Spleen (tissue), 13 donors: ENCODE measurements around the gene MORF4L1. TPM values are rescaled to one million over a fixed set of nuclear protein-coding genes. Genes with fewer than 3 reads are reported as not detected.

ENCODE experiments used
- DNase-seq: peaks from one replicate; pipeline ENCODE4 v3.0.0-alpha.2; 2020
- H3K27ac ChIP-seq, 8 donors: fragments of 200-600 bp; sonication (generic) in 7 of 8; 1 replicate in 4 of 8; 2 replicates in 4 of 8; pipeline versions ENCODE4 v1.5.0 to v1.8.0; 2016 to 2021; ENCODE audit warnings: inconsistent platforms in 4 of 8, mild to moderate bottlenecking in 4 of 8, moderate library complexity in 1 of 8
- H3K27me3 ChIP-seq, 7 donors: fragments of 200-600 bp; sonication (generic) in 6 of 7; replicated peaks in 1 of 7; 1 replicate in 4 of 7; 2 replicates in 3 of 7; pipeline versions ENCODE4 v1.5.0 to v1.8.0; 2016 to 2021; ENCODE audit warnings: inconsistent platforms in 3 of 7, mild to moderate bottlenecking in 1 of 7
- H3K36me3 ChIP-seq, 6 donors: fragments of 200-600 bp; sonication (generic) in 5 of 6; 1 replicate in 4 of 6; 2 replicates in 2 of 6; pipeline versions ENCODE4 v1.5.0 to v1.8.0; 2016 to 2021; ENCODE audit warnings: inconsistent platforms in 2 of 6
- H3K4me1 ChIP-seq, 6 donors: fragments of 200-600 bp; sonication (generic) in 5 of 6; 1 replicate in 3 of 6; 2 replicates in 3 of 6; pipeline versions ENCODE4 v1.5.0 to v1.8.0; 2016 to 2021; ENCODE audit warnings: inconsistent platforms in 3 of 6
- H3K4me3 ChIP-seq, 8 donors: fragments of 200-600 bp; sonication (generic) in 7 of 8; 1 replicate in 4 of 8; 2 replicates in 4 of 8; pipeline versions ENCODE4 v1.5.0 to v1.8.0; 2016 to 2021; ENCODE audit warnings: inconsistent platforms in 4 of 8, mild to moderate bottlenecking in 4 of 8, moderate library complexity in 2 of 8
- H3K9me3 ChIP-seq, 8 donors: fragments of 200-600 bp; sonication (generic) in 7 of 8; 1 replicate in 4 of 8; 2 replicates in 4 of 8; pipeline versions ENCODE4 v1.5.0 to v1.8.0; 2016 to 2021; ENCODE audit warnings: inconsistent platforms in 4 of 8
- POLR2A ChIP-seq, 3 donors: fragments of 450-650 bp; IDR thresholded peaks; one replicate each; pipeline ENCODE4 v1.5.1; 2017; ENCODE audit warnings: antibody characterized with exemption in 3 of 3, mild to moderate bottlenecking in 1 of 3
- POLR2AphosphoS5 ChIP-seq, 3 donors: sonication (generic); formaldehyde crosslinking; IDR thresholded peaks; one replicate each; pipeline ENCODE4 v1.5.1; 2017; ENCODE audit warnings: antibody characterized with exemption in 3 of 3
- WGBS, 5 donors: extraction: QIAGEN DNeasy Blood & Tissue Kit in 3 of 5; methylation state at CpG; one replicate each; pipeline versions ENCODE4 v1.1.5 to v1.1.7; 2013 to 2018; 5-methylcytosine and 5-hydroxymethylcytosine counted together
- intact Hi-C: fragments of 100-400 bp; cut with DNase I; formaldehyde crosslinking; loops from one replicate; pipeline ENCODE4 v1.15.0; 2023; ENCODE audit warnings: low total_unique reads
- long read RNA-seq, 2 donors: transcript quantifications; one replicate each; lab custom pipeline, GENCODE V29; 2026
- polyA plus RNA-seq, 3 donors: library from polyadenylated mRNA; stranded (reverse); fragments of 200-250 nt; gene quantifications; one replicate each; pipeline ENCODE4 v1.2.1, GENCODE V29; 2013
- total RNA-seq, 7 donors: library from RNA; depleted of rRNA in 3 of 7; stranded (reverse); fragments of >200 nt in 3 of 7; fragmentation: NEBNext Ultra II Directional in 4 of 7; extraction: Animal tissue kit (Norgen Biotek cat#: 25700) in 4 of 7; gene quantifications; one replicate each; pipeline versions ENCODE4 v1.1.0 to v1.2.1, GENCODE V29; 2016 to 2021
- TF ChIP-seq, protein P1 (sequence below), 11 experiments: fragments of 200-600 bp in 7 of 11; fragments of 450-650 bp in 4 of 11; sonication (generic) in 4 of 11; IDR thresholded peaks in 8 of 11; conservative IDR thresholded peaks in 3 of 11; 1 replicate in 7 of 11; 2 replicates in 4 of 11; pipeline versions ENCODE4 v1.4.0 to v1.8.0; 2016 to 2021; ENCODE audit warnings: antibody characterized with exemption in 11 of 11, inconsistent platforms in 4 of 11, mild to moderate bottlenecking in 1 of 11
- donor health status: healthy with polysubstance abuse.
- donor health status: DM: no; HTN: no; CAD: no; lungs with moderate emphysema.
- donor health status: DM: no; HTN: no; CAD: no.
- donor health status: Bipolar disorder and iron deficiency.
- donor health status: healthy.
- donor health status: DM: no; HTN: no; CAD: no.
- donor health status: DM: yes; HTN: yes; CAD: no.

The MORF4L1 gene, protein sequence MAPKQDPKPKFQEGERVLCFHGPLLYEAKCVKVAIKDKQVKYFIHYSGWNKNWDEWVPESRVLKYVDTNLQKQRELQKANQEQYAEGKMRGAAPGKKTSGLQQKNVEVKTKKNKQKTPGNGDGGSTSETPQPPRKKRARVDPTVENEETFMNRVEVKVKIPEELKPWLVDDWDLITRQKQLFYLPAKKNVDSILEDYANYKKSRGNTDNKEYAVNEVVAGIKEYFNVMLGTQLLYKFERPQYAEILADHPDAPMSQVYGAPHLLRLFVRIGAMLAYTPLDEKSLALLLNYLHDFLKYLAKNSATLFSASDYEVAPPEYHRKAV
- total RNA-seq (100 to 1,000 TPM; 191 to 271 (median 234) TPM), polyA plus RNA-seq (100 to 1,000 TPM; 105 to 194 (median 154) TPM)
- long read RNA-seq, donor 1, transcript MORF4L1-216 (5 exons, 448 nt): minor isoform, 10 of 188 reads
- long read RNA-seq, donor 1, transcript MORF4L1-203 (12 exons, 1,880 nt): major isoform, 124 of 188 reads
- long read RNA-seq, donor 1, partial matches to known transcripts: 36 of 188 reads
- long read RNA-seq, donor 1, other reads (novel, unspliced or antisense): 11 of 188 reads
- long read RNA-seq, donor 2, transcript MORF4L1-216 (5 exons, 448 nt): minor isoform, 12 of 91 reads
- long read RNA-seq, donor 2, transcript MORF4L1-203 (12 exons, 1,880 nt): major isoform, 51 of 91 reads
- long read RNA-seq, donor 2, partial matches to known transcripts: 23 of 91 reads
- long read RNA-seq, donor 2, other reads (novel, unspliced or antisense): 0 of 91 reads

DNA sequence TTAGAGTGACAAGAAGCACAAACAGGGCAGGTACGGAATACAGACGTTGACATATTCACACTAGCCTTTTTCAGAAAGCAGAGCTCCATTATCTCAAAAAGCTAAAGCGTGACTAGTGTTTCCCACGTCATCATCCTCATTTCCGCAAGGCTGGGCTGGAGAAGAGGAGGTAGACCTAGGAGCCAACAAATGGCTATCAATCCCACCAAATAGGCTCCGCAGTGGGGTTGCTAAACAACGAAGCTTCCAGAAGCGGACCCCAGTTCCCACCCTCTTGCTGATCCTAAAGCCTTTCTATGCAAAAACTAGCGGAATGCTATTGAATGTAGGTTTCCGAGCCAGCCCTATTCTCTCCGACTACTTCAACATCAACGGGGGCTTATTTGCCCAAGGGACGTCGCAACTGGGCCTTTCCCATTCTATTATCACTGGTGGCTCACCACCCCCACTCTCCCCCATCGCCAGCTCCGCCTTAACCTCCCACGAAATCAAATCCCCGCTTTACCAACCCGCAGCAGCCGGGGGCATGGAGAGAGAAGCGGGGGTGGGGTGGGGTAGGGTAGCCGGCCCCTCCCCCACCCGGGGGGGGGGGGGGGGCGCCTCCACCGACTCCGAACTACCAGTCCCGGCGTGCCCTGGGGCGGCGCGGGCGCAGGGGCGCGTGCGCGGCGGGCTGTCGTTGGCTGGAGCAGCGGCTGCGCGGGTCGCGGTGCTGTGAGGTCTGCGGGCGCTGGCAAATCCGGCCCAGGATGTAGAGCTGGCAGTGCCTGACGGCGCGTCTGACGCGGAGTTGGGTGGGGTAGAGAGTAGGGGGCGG is at the start of gene MORF4L1:
Gene MORF4L1, plus strand, starts transcription at position 736 of the 817 bp plus-strand sequence. CDS start 128 bp downstream, outside the sequence.
- Histone ChIP-seq H3K4me1 (peaks cover 18 to 49% (median 34%) of the 10 kb centered on the region in 6 donors), H3K36me3 (no peaks in the 10 kb centered on the region), H3K27ac (peak within 1 kb of the TSS; percentile 98 to 100 (median 100)), H3K9me3 (no peaks in the 10 kb centered on the region), H3K27me3 (no peaks in the 10 kb centered on the region), H3K4me3 (peak within 1 kb of the TSS; percentile 67 to 89 (median 80))
- TF ChIP-seq POLR2A (IDR thresholded peaks at IDR 0.05) (peak in 1 of 3 donors; percentile 68), POLR2AphosphoS5 (IDR thresholded peaks at IDR 0.05) (peak; percentile 93 to 96 (median 94))
- TF ChIP-seq, protein P1, sequence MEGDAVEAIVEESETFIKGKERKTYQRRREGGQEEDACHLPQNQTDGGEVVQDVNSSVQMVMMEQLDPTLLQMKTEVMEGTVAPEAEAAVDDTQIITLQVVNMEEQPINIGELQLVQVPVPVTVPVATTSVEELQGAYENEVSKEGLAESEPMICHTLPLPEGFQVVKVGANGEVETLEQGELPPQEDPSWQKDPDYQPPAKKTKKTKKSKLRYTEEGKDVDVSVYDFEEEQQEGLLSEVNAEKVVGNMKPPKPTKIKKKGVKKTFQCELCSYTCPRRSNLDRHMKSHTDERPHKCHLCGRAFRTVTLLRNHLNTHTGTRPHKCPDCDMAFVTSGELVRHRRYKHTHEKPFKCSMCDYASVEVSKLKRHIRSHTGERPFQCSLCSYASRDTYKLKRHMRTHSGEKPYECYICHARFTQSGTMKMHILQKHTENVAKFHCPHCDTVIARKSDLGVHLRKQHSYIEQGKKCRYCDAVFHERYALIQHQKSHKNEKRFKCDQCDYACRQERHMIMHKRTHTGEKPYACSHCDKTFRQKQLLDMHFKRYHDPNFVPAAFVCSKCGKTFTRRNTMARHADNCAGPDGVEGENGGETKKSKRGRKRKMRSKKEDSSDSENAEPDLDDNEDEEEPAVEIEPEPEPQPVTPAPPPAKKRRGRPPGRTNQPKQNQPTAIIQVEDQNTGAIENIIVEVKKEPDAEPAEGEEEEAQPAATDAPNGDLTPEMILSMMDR (IDR thresholded peaks at IDR 0.05 in 8 of 11, conservative IDR thresholded peaks at IDR 0.05 in 3 of 11): no peak
- intact Hi-C loops: no loop called here
- DNase-seq: peak; percentile 99
- WGBS, 5 donors: 9 to 11% (median 9%) methylated on average over 44 to 52 of the region's 52 CpGs

DNA sequence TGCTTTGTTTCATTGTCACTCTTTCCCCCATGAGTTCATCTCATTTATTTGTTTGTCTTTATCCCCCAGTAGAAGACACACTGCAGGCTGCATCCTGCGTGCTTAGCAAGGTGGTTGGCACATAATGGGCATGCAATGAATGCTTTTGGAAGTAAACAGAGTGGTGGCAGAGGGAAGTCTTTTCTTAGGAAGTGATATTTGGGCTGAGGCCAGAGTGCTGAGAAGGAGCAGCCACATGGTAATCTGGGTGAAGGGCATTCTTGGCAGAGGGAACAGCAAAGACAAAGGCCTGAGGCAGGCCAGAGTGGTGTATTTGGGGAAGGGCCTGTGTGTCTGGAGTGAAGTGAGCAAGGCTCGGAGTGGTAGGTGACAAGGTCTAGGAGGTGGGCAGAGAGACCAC is 43.8 kb upstream of the MORF4L1 start:
- WGBS, 5 donors: 78 to 89% (median 81%) methylated on average over 2 of the region's 2 CpGs
- intact Hi-C loops: no loop called here
- Histone ChIP-seq H3K9me3 (no peaks in the 10 kb centered on the region), H3K4me1 (peaks cover 3 to 37% (median 18%) of the 10 kb centered on the region in 6 donors), H3K4me3 (no peak overlapping the region), H3K36me3 (no peaks in the 10 kb centered on the region), H3K27ac (no peak overlapping the region), H3K27me3 (peaks cover 0 to 28% (median 11%) of the 10 kb centered on the region in 7 donors)
- no peak for DNase-seq
- TF ChIP-seq POLR2AphosphoS5 (IDR thresholded peaks at IDR 0.05): no peak
- TF ChIP-seq, protein P1 (IDR thresholded peaks at IDR 0.05 in 8 of 11, conservative IDR thresholded peaks at IDR 0.05 in 3 of 11): no peak
- no peak for TF ChIP-seq POLR2A (IDR thresholded peaks at IDR 0.05)

DNA sequence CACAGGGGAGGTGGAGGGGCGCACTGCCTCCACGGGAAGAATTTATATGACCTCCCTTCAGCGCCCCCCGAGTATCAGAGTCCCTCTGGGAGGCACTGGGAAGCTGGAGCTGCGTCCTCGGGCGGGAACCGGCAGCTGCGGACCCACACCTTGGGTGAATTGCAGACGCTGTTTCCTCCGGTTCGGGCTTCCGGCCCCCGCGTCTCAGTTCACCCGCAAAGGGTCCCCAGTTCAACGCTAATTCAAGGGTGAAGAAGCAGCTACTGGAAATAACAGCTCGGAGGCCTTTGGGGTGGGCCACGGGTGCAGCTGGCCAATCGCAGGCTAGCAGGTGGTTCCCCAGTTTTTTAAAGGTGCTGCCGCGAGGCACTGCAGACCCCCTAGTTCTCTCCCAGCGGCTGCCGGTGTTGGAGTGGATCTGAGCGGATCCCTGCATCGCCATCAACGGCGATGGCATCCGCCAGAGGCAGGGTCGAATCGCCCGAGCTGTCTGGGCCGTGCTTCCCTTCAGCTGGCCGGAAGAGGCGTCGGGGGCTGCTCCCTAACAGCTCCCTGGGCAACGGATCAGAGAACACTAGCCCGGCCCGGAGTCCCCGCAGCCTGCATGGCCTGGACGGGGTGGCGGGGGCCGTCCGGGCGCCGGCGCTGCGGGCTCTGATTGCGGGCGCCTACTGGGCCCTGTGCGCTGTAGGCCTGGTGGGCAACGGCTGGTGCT is 42.0 kb upstream of the MORF4L1 start:
- Histone ChIP-seq H3K27ac (no peak overlapping the region), H3K4me3 (peak overlapping the region in 7 of 8 donors; percentile 9 to 60 (median 18)), H3K27me3 (peaks cover 0 to 28% (median 11%) of the 10 kb centered on the region in 7 donors), H3K9me3 (no peaks in the 10 kb centered on the region), H3K4me1 (peaks cover 0 to 29% (median 14%) of the 10 kb centered on the region in 6 donors), H3K36me3 (no peaks in the 10 kb centered on the region)
- TF ChIP-seq, protein P1 (IDR thresholded peaks at IDR 0.05 in 8 of 11, conservative IDR thresholded peaks at IDR 0.05 in 3 of 11): no peak
- TF ChIP-seq POLR2A (IDR thresholded peaks at IDR 0.05): no peak
- TF ChIP-seq POLR2AphosphoS5 (IDR thresholded peaks at IDR 0.05): no peak
- DNase-seq: no peak
- intact Hi-C loops: no loop called here
- WGBS, 5 donors: 16 to 41% (median 27%) methylated on average over 32 to 52 of the region's 52 CpGs
